Adrenal gland (tissue), 5 donors: Measurements from ENCODE around the gene STX2.

Experiments
- CTCF ChIP-seq, 6 experiments: fragments of 450-650 bp in 4 of 6; fragments of 200-600 bp in 2 of 6; sonication (generic) in 1 of 6; IDR thresholded peaks; 1 replicate in 5 of 6; 2 replicates in 1 of 6; pipeline versions ENCODE4 v1.5.1 to v1.8.0; 2016 to 2021; ENCODE audit warnings: antibody characterized with exemption in 6 of 6, mild to moderate bottlenecking in 2 of 6, moderate library complexity in 1 of 6
- POLR2A ChIP-seq, 2 donors: fragments of 450-650 bp; IDR thresholded peaks; one replicate each; pipeline ENCODE4 v1.6.1; 2017; ENCODE audit warnings: antibody characterized with exemption in 2 of 2, mild to moderate bottlenecking in 2 of 2, moderate library complexity in 1 of 2
- donor health status: DM: no; HTN: no; CAD: no.

DNA sequence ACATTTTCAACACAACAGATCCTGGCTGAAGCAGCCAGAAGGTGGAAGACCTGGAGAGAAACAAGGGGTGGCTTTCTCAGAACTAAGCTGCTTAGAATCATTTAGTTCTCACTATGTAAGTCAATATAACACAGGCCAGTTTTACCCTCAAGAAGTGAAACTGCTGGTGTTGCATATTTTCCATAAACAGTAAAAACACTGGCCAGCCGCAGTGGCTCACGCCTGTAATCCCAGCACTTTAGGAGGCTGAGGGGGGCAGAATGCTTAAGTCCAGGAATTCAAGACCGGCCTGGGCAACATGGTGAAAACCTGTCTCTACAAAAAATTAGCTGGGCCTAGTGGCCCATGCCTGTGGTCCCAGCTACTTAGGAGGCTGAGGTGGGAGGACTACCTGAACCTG, 11.6 kb downstream of the STX2 start:
- TF ChIP-seq POLR2A (IDR thresholded peaks at IDR 0.05) = no peak
- no peak for TF ChIP-seq CTCF (IDR thresholded peaks at IDR 0.05)
